SK-N-SH treated with all-trans-retinoic acid at 6 μM for 48 hours (cell line): ENCODE data around the gene SRRM3.
"Not testable (repeated sequence)": the region's sequence is repeated elsewhere in the genome, so short reads cannot be mapped to it uniquely, and the experiment has no call there.

ENCODE experiments used
- ATAC-seq: fragments of 200-7000 bp; cut with Tn5 transposase; 3 replicates; pipeline ENCODE4 v1.9.1; 2020; ENCODE audit warnings: mild to moderate bottlenecking, moderate library complexity
- ARNTL ChIP-seq: fragments of 450-650 bp; formaldehyde crosslinking; IDR thresholded peaks from 2 replicates; pipeline ENCODE4 v1.5.0; 2020; ENCODE audit warnings: low read depth, mild to moderate bottlenecking, moderate library complexity, borderline replicate concordance
- BACH2 ChIP-seq: fragments of 250-450 bp; sonication (Bioruptor Pico); IDR thresholded peaks from 2 replicates; pipeline ENCODE4 v1.9.0; 2021; ENCODE audit warnings: mild to moderate bottlenecking, borderline replicate concordance
- CREB5 ChIP-seq: fragments of 250-450 bp; sonication (Bioruptor Pico); IDR thresholded peaks from 2 replicates; pipeline ENCODE4 v1.5.1; 2020; ENCODE audit warnings: low read depth, mild to moderate bottlenecking, moderate library complexity
- CSDC2 ChIP-seq: fragments of 250-450 bp; sonication (Bioruptor Pico); IDR thresholded peaks from 2 replicates; pipeline ENCODE4 v1.5.0; 2020; ENCODE audit warnings: mild to moderate bottlenecking, moderate library complexity
- ESRRG ChIP-seq: fragments of 250-450 bp; sonication (Bioruptor Pico); IDR thresholded peaks from 2 replicates; pipeline ENCODE4 v1.6.1; 2021; ENCODE audit warnings: mild to moderate bottlenecking
- GLIS3 ChIP-seq: fragments of 250-450 bp; sonication (Bioruptor Pico); IDR thresholded peaks from 2 replicates; pipeline ENCODE4 v1.5.0; 2020; ENCODE audit warnings: mild to moderate bottlenecking, moderate library complexity
- ISL1 ChIP-seq: fragments of 250-450 bp; sonication (Bioruptor Pico); IDR thresholded peaks from 2 replicates; pipeline ENCODE4 v2.1.2; 2022; ENCODE audit warnings: mild to moderate bottlenecking, moderate library complexity
- OSR1 ChIP-seq: fragments of 250-450 bp; sonication (Bioruptor Pico); IDR thresholded peaks from 2 replicates; pipeline ENCODE4 v1.8.0; 2022; ENCODE audit warnings: moderate library complexity, mild to moderate bottlenecking, inconsistent platforms
- RARB ChIP-seq: fragments of 250-450 bp; sonication (Bioruptor Pico); IDR thresholded peaks from 2 replicates; pipeline ENCODE4 v1.8.0; 2021; ENCODE audit warnings: mild to moderate bottlenecking, moderate library complexity
- SNAI2 ChIP-seq: fragments of 250-450 bp; sonication (Bioruptor Pico); IDR thresholded peaks from 2 replicates; pipeline ENCODE4 v1.5.0; 2020; ENCODE audit warnings: mild to moderate bottlenecking, moderate library complexity
- TOX ChIP-seq: fragments of 250-450 bp; sonication (Bioruptor Pico); IDR thresholded peaks from 2 replicates; pipeline ENCODE4 v1.8.0; 2021; ENCODE audit warnings: mild to moderate bottlenecking, moderate library complexity, borderline replicate concordance
- TSHZ2 ChIP-seq: fragments of 250-450 bp; sonication (Bioruptor Pico); IDR thresholded peaks from 2 replicates; pipeline ENCODE4 v1.5.0; 2020; ENCODE audit warnings: mild to moderate bottlenecking, moderate library complexity
- ZC3H10 ChIP-seq: fragments of 250-450 bp; sonication (Bioruptor Pico); IDR thresholded peaks from 2 replicates; pipeline ENCODE4 v1.5.1; 2021; ENCODE audit warnings: mild to moderate bottlenecking, moderate library complexity
- ZFP3 ChIP-seq: fragments of 250-450 bp; sonication (Bioruptor Pico); IDR thresholded peaks from 2 replicates; pipeline ENCODE4 v1.5.0; 2020; ENCODE audit warnings: mild to moderate bottlenecking, moderate library complexity
- ZFP30 ChIP-seq: fragments of 450-650 bp; formaldehyde crosslinking; IDR thresholded peaks from 2 replicates; pipeline ENCODE4 v1.5.0; 2022; ENCODE audit warnings: mild to moderate bottlenecking, moderate library complexity
- ZNF565 ChIP-seq: fragments of 450-650 bp; formaldehyde crosslinking; conservative IDR thresholded peaks from 2 replicates; pipeline ENCODE4 v1.5.0; 2020; ENCODE audit warnings: low read depth, mild to moderate bottlenecking, moderate library complexity
- ZNF8 ChIP-seq: fragments of 450-650 bp; formaldehyde crosslinking; IDR thresholded peaks from 2 replicates; pipeline ENCODE4 v1.5.0; 2020; ENCODE audit warnings: mild to moderate bottlenecking, moderate library complexity
- TF ChIP-seq, protein P1 (sequence below): fragments of 250-450 bp; sonication (Bioruptor Pico); IDR thresholded peaks from 2 replicates; pipeline ENCODE4 v1.8.0; 2021; ENCODE audit warnings: low read depth, mild to moderate bottlenecking, moderate library complexity, borderline replicate concordance

Gene SRRM3, protein sequence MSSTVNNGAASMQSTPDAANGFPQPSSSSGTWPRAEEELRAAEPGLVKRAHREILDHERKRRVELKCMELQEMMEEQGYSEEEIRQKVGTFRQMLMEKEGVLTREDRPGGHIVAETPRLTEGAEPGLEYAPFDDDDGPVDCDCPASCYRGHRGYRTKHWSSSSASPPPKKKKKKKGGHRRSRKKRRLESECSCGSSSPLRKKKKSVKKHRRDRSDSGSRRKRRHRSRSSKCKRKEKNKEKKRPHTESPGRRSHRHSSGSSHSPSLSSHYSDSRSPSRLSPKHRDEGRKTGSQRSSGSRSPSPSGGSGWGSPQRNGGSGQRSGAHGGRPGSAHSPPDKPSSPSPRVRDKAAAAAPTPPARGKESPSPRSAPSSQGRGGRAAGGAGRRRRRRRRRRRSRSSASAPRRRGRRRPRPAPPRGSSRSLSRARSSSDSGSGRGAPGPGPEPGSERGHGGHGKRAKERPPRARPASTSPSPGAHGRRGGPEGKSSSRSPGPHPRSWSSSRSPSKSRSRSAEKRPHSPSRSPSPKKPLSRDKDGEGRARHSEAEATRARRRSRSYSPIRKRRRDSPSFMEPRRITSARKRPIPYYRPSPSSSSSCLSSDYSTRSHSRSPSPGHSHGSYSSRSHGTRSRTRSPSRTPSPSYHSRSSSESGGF

GRCh38 chr7:76201732-76202665 lies at the start of gene SRRM3:
Gene SRRM3 (plus strand): TSS chr7:76201896. CDS start chr7:76235067, 33,171 bp downstream.
- TF ChIP-seq ZFP3 (peak; percentile 83), CSDC2 (CRISPR knock-in tag) (peak; percentile 94), ISL1 (0 out of 2 replicates have a peak, but pooled peaks have one; percentile 28), ARNTL (CRISPR knock-in tag) (0 out of 2 replicates have a peak, but pooled peaks have one; percentile 16), TSHZ2 (CRISPR knock-in tag) (peak; percentile 96), ZC3H10 (CRISPR knock-in tag) (peak; percentile 81), GLIS3 (CRISPR knock-in tag) (no peak), ZFP30 (CRISPR knock-in tag) (peak; percentile 32; the same call in 1 of the 2 replicates), SNAI2 (CRISPR knock-in tag) (peak; percentile 96), ZNF565 (CRISPR knock-in tag) (peak; percentile 67; the same call in 1 of the 2 replicates), CREB5 (CRISPR knock-in tag) (no peak), OSR1 (CRISPR knock-in tag) (no peak)
- peak; percentile 92 for ATAC-seq

DNA sequence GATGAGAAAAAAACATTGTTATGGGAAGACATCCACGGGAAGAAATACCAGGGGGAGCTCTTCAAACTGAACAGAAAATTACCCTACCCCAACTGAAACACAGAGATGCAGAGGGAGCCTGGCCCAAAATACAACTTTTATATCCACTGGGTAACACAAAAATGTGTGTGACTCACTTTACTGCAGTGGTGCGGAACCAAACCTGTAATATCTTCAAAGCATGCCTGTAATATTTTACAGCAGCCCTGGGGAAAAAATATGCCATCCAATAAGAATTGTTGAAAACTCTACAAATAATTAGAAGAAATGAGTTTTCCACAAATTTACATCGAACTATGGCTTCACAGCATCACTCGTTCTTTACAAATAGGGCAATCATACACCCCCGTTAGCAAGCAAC lies 49.8 kb upstream of the SRRM3 start:
- TF ChIP-seq ARNTL (CRISPR knock-in tag) (no peak), TOX (CRISPR knock-in tag) (no peak), CREB5 (CRISPR knock-in tag) (no peak), SNAI2 (CRISPR knock-in tag) (no peak), ZNF8 (no peak), BACH2 (no peak), ZFP30 (CRISPR knock-in tag) (no peak), ZNF565 (CRISPR knock-in tag) (no peak), OSR1 (CRISPR knock-in tag) (no peak), RARB (no peak), GLIS3 (CRISPR knock-in tag) (no peak), ZFP3 (no peak), ESRRG (CRISPR knock-in tag) (no peak)
- TF ChIP-seq, protein P1, sequence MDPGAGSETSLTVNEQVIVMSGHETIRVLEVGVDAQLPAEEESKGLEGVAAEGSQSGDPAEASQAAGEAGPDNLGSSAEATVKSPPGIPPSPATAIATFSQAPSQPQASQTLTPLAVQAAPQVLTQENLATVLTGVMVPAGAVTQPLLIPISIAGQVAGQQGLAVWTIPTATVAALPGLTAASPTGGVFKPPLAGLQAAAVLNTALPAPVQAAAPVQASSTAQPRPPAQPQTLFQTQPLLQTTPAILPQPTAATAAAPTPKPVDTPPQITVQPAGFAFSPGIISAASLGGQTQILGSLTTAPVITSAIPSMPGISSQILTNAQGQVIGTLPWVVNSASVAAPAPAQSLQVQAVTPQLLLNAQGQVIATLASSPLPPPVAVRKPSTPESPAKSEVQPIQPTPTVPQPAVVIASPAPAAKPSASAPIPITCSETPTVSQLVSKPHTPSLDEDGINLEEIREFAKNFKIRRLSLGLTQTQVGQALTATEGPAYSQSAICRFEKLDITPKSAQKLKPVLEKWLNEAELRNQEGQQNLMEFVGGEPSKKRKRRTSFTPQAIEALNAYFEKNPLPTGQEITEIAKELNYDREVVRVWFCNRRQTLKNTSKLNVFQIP (CRISPR knock-in tag), result no peak
- no peak for ATAC-seq

DNA sequence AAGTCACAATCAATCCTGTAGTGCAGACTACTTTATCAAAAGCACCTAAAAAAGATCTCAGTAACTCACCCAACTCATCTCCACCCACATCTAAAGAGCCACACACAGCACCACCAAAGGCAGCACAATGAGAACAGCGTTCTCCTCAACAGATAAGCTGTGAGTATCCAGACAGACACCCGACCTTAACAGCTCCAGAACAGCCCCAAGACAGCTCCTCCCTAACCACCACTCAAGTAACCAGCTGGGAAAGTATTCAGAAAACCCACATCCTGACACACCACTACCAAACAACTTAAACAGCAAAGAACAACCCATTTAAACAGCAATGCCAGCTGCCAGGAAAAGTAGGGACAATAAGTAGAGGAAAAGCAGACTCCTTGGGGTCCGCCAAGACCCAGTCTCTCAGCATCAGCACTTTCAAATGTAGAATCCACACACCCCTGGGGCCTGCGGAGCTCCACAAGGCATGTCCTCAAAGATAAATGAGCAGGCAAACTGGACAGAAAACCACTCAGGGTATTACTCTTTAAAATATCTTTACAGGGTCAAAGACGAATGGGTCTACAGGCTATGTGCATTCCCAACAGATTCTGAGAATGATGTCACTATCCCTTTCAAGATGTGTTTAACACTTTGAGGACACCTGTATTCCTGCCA lies 48.0 kb upstream of the SRRM3 start:
- ATAC-seq, result not testable (repeated sequence)
